ENCODE results near the gene CBX5.
"Not testable (repeated sequence)": the region's sequence is repeated elsewhere in the genome, so short reads cannot be mapped to it uniquely, and the experiment has no call there.

The CBX5 gene

DNA sequence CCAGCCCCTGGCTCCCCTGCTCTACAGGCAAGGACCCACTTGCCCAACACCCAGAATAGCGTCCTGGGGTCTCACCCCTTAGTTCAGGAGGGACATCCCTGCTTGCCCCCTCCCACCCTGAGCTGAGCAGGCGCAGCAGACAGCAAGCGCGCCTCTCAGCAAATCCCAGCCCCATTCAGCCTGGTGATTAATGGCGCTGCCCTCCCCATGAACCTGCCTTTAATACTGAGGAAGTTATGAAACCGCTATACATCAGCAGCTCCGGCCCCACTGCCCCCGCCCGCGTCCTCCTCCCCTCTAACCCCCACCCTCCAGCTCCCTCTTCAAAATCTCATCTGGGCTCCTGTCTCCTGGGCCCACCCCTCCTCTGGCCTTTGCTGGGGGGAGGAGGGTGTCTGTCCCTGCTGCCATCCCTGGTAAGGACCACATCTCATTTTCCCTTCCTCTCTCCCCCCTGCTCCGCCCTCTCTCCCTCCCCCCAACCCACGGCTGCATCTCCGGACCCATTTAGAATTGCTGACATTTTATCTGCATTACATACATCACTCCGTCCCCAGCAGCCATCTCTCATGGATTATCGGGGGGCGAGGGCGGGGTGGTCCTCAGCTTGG, 84.1 kb downstream of the CBX5 start:
- no peak for DNase-seq

DNA sequence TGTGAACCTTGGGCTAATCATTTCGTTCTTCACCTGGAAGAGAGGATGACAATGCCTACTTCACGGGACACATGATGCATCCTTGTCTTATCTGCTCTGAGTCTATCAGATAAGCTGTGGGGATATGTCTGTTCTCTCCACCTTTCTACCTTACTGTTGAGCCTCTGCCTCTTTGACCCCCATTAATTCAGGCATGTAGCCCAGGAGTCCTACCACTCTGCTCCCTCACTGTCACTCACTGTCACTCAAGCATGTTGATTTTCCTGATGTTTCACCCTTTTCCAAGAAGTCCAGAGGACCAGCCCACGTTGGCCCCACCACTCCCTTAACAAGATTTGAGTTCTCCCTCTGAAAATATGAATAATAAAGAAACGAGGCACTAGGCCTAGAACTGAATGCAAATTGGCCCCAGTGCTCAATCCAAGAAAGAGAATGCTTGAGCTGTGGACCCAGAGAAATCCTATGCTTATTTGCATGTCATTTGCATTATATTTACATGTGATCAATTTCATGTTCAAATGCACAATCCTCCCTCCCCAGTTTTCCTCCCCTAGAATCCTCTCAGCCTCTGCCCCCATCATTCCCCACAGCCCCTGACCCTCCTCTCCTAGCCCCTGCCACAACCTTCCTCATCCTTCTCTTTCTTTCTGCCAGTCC, 84.7 kb downstream of the CBX5 start:
- no peak for DNase-seq

GRCh38 chr12:54194611-54195010, 85.3 kb downstream of the CBX5 start:
- not testable (repeated sequence) for DNase-seq

DNA sequence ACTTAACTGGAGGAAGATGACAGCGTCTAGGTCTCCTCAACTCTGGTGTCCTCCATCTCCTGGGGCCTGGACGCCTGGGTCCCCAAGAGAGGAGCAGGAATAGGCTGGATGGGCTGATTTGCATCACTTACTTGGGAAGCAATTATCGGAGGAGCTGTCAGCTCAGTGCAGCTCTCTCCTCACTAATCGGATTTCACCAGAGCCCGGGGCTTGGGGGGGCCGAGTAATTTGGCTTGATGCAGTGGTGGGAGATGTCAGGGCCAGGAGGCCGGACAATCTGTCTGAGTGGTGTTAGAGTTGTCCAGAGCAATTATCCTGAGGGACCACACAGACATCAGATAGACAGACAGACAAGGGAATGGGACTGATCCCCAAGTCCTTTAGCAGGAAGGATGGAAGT, 86.5 kb downstream of the CBX5 start:
- DNase-seq, result no peak

DNA sequence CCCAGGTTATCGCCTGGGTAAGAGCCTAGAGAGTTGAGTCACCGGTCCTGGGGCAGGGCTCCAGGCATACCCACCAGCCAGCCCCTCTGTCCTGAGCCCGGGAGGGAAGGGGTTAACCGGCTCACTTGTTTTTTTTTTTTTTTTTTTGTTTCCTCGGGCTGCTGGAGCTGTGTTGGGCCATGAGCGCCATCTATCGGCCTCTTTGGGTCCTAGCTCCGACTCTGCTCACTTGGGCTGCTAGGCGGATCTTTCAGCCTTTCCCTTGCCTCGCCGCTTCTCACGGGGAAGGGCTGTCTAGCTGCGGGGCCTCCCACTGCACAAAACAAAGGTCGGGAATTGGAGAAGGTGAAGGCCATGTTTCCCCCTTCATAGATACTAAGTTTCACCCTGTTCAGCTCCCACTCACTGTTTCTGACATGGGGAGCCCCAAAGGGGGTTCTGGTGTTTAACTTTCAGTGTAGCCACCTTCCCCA, 88.3 kb downstream of the CBX5 start:
- DNase-seq, result peak; percentile 53

DNA sequence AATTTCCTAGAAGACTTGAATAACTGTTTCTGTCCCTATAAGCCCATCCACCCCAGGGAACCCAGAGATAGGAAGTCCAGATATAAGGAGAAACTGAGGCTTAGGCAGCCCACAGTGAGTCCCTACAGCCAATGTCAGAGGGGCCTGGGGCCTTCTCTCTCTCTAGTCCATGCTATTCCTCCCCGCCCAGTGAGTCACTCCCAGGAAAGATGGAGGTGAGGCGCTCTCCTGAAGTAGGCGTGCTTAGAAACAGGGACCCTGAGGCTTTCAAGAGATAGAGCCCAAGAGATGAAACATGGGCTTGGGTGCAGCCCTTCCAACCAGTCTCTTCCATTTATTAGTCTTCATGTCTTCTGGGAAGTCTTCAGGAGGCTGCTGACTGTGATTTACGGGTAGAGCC, 88.8 kb downstream of the CBX5 start:
- DNase-seq, result no peak

- DNase-seq, result no peak
Measured at GRCh38 chr12:54189198-54189539, 90.8 kb downstream of the CBX5 start.

DNA sequence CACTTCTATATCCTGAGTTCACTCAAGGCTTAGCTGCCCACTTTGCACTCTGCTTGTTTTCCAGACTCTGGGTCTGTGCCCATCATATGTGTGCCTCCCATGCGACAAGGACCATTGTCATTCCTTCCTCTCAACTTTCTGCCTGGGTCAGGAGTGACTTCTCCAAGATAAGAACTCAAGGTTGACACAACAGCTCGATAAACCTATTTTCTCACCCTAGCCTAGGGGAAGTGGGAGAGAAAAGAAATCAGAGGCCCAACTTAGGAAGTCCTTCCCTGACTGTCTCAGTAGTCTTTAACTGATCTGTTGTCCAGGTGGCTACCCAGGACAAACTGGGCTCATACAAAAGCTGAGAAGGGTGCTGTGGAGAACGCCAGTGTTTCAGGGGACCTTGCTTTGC, 92.8 kb downstream of the CBX5 start:
- DNase-seq, result no peak

GRCh38 chr12:54185919-54186318, 94.0 kb downstream of the CBX5 start:
- no peak for DNase-seq

GRCh38 chr12:54185297-54185696, 94.6 kb downstream of the CBX5 start:
- DNase-seq, result not testable (repeated sequence)

GRCh38 chr12:54184024-54184805, 95.7 kb downstream of the CBX5 start:
- no peak for DNase-seq

DNA sequence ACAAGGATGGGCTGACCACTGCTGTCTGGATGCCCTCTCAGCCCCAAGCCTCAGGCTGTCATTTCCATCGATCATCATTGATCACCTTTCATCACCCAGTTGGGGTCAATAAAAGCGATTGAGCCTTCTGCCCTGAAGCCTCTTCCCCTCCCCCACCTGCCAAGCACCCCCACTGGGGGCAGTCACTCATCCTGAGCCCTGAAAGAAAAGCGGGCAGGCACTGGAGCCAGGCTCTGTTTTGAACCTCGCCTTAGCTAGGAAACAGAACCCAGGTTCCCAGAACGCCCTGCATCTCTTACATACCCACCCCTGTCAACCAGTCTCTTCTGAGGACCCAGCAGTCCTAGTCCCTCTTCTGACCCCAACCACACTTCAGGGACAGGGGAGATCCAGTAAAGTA, 96.9 kb downstream of the CBX5 start:
- DNase-seq, result no peak

- DNase-seq, result no peak
Measured at GRCh38 chr12:54182086-54182485, 97.8 kb downstream of the CBX5 start.
